Measurements from ENCODE around the gene WFDC12. TPM values are rescaled to one million over a fixed set of nuclear protein-coding genes. Genes with fewer than 3 reads are reported as not detected.

Gene WFDC12
- total RNA-seq, 2 donors from 2014 or later: not detected

GRCh38 chr20:45136911-45137310, 12.6 kb upstream of the WFDC12 start:
- ATAC-seq (replicated peaks): no peak
- Mint-ChIP-seq H3K27me3 (peaks cover 16% of the 10 kb centered on the region), H3K36me3 (ENCODE audit: low read depth) (no peaks in the 10 kb centered on the region), H3K4me1 (no peaks in the 10 kb centered on the region), H3K4me3 (no peak overlapping the region), H3K9me3 (no peaks in the 10 kb centered on the region), H3K27ac (no peak overlapping the region)

DNA sequence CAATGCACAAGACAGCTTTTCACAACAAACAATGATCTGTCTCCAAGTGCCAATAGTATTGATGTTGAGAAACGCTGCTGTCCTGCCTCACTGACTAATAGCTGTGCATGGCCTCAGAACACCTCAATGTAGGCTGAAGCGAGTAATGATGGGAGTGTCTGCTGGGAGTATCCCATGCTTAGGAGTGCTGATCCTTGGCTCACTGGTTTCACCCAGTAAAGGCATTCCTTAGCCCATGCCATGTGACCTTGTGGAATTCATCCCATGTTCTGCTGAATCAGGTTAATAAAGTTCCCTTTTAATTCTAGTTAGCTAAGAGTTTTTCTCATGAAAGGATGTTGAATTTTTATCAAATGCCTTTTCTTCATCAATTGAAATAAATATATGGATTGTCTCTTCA, 3.8 kb upstream of the WFDC12 start:
- Mint-ChIP-seq H3K4me1 (no peaks in the 10 kb centered on the region), H3K27ac (no peak overlapping the region), H3K4me3 (no peak overlapping the region), H3K36me3 (ENCODE audit: low read depth) (no peaks in the 10 kb centered on the region), H3K9me3 (no peaks in the 10 kb centered on the region), H3K27me3 (peaks cover 30% of the 10 kb centered on the region)
- ATAC-seq (replicated peaks): no peak

DNA sequence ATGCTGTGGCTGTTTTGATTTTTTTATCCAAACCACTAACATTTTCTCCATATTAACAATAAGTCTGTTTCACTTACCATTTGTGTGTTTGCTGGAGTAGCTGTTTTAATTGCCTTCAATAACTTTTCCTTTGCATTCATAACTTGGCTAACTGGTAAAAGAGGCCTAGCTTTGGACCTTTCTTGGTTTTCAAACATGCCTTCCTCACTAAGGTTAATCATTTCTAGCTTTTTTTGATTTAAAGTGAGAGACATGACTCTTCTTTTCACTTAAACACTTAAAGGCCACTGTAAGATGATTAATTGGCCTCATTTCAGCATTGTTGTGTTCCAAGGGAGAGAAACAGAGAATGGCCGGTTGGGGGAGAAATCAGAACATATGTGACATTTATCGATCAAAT, 2.9 kb downstream of the WFDC12 start:
- H3K9me3 Mint-ChIP-seq: no peaks in the 10 kb centered on the region
- H3K4me3 Mint-ChIP-seq: no peak overlapping the region
- no peaks in the 10 kb centered on the region for H3K36me3 Mint-ChIP-seq (ENCODE audit: low read depth)
- ATAC-seq (replicated peaks): peak; percentile 51
- peaks cover 20% of the 10 kb centered on the region for H3K27me3 Mint-ChIP-seq
- no peak overlapping the region for H3K27ac Mint-ChIP-seq
- peaks cover 1% of the 10 kb centered on the region for H3K4me1 Mint-ChIP-seq

- H3K4me3 Mint-ChIP-seq: no peak overlapping the region
- H3K27me3 Mint-ChIP-seq: peaks cover 17% of the 10 kb centered on the region
- ATAC-seq (replicated peaks): no peak
- peaks cover 9% of the 10 kb centered on the region for H3K4me1 Mint-ChIP-seq
- H3K36me3 Mint-ChIP-seq (ENCODE audit: low read depth): no peaks in the 10 kb centered on the region
- H3K27ac Mint-ChIP-seq: no peak overlapping the region
- no peaks in the 10 kb centered on the region for H3K9me3 Mint-ChIP-seq
These were observed 4.6 kb downstream of the WFDC12 start for GRCh38 chr20:45119556-45120266.

GRCh38 chr20:45118028-45118427, 6.2 kb downstream of the WFDC12 start:
- peaks cover 14% of the 10 kb centered on the region for H3K27me3 Mint-ChIP-seq
- no peak overlapping the region for H3K27ac Mint-ChIP-seq
- ATAC-seq (replicated peaks): no peak

GRCh38 chr20:45117581-45117980, 6.7 kb downstream of the WFDC12 start:
- H3K9me3 Mint-ChIP-seq: no peaks in the 10 kb centered on the region
- H3K36me3 Mint-ChIP-seq (ENCODE audit: low read depth): no peaks in the 10 kb centered on the region
- no peak overlapping the region for H3K4me3 Mint-ChIP-seq
- H3K27me3 Mint-ChIP-seq: peaks cover 12% of the 10 kb centered on the region
- no peak for ATAC-seq (replicated peaks)
- H3K4me1 Mint-ChIP-seq: peaks cover 9% of the 10 kb centered on the region
- no peak overlapping the region for H3K27ac Mint-ChIP-seq

More at GRCh38 chr20:45118028-45118427, 6.2 kb downstream of the WFDC12 start:
- Mint-ChIP-seq H3K4me3 (no peak overlapping the region), H3K36me3 (ENCODE audit: low read depth) (no peaks in the 10 kb centered on the region), H3K4me1 (peaks cover 9% of the 10 kb centered on the region), H3K9me3 (no peaks in the 10 kb centered on the region)

GRCh38 chr20:45115829-45116228, 8.4 kb downstream of the WFDC12 start:
- H3K4me3 Mint-ChIP-seq: peak overlapping the region; percentile 49

GRCh38 chr20:45115386-45115774, 8.9 kb downstream of the WFDC12 start:
- no peaks in the 10 kb centered on the region for H3K9me3 Mint-ChIP-seq
- no peak for ATAC-seq (replicated peaks)
- H3K36me3 Mint-ChIP-seq (ENCODE audit: low read depth): no peaks in the 10 kb centered on the region
- peak overlapping the region; percentile 48 for H3K27ac Mint-ChIP-seq
- H3K4me1 Mint-ChIP-seq: peaks cover 9% of the 10 kb centered on the region
- H3K27me3 Mint-ChIP-seq: peaks cover 6% of the 10 kb centered on the region
- peak overlapping the region; percentile 49 for H3K4me3 Mint-ChIP-seq

More at GRCh38 chr20:45115829-45116228, 8.4 kb downstream of the WFDC12 start:
- no peaks in the 10 kb centered on the region for H3K36me3 Mint-ChIP-seq (ENCODE audit: low read depth)
- H3K4me1 Mint-ChIP-seq: peaks cover 9% of the 10 kb centered on the region
- peaks cover 7% of the 10 kb centered on the region for H3K27me3 Mint-ChIP-seq
- H3K27ac Mint-ChIP-seq: peak overlapping the region; percentile 48
- H3K9me3 Mint-ChIP-seq: no peaks in the 10 kb centered on the region
- ATAC-seq (replicated peaks): peak; percentile 92

- Mint-ChIP-seq H3K4me1 (peaks cover 9% of the 10 kb centered on the region), H3K36me3 (ENCODE audit: low read depth) (no peaks in the 10 kb centered on the region), H3K4me3 (peak within 1 kb of the TSS; percentile 49), H3K27ac (peak within 1 kb of the TSS; percentile 48), H3K9me3 (no peaks in the 10 kb centered on the region), H3K27me3 (peaks cover 3% of the 10 kb centered on the region)
- peak; percentile 69 for ATAC-seq (replicated peaks)
These were observed 9.5 kb downstream of the WFDC12 start, which contains the start of gene WFDC5 for GRCh38 chr20:45114465-45115385. WFDC5 (minus strand) TSS chr20:45115174; CDS start chr20:45115083, 91 bp downstream.

- no peak for ATAC-seq (replicated peaks)
- Mint-ChIP-seq H3K27ac (no peak overlapping the region), H3K36me3 (ENCODE audit: low read depth) (no peaks in the 10 kb centered on the region), H3K9me3 (no peaks in the 10 kb centered on the region), H3K27me3 (peaks cover 3% of the 10 kb centered on the region), H3K4me3 (peak overlapping the region; percentile 49), H3K4me1 (peaks cover 9% of the 10 kb centered on the region)
These were observed 10.4 kb downstream of the WFDC12 start for GRCh38 chr20:45113865-45114264.

GRCh38 chr20:45112754-45113153, 11.5 kb downstream of the WFDC12 start:
- no peak overlapping the region for H3K27ac Mint-ChIP-seq
- H3K4me1 Mint-ChIP-seq: peaks cover 9% of the 10 kb centered on the region

DNA sequence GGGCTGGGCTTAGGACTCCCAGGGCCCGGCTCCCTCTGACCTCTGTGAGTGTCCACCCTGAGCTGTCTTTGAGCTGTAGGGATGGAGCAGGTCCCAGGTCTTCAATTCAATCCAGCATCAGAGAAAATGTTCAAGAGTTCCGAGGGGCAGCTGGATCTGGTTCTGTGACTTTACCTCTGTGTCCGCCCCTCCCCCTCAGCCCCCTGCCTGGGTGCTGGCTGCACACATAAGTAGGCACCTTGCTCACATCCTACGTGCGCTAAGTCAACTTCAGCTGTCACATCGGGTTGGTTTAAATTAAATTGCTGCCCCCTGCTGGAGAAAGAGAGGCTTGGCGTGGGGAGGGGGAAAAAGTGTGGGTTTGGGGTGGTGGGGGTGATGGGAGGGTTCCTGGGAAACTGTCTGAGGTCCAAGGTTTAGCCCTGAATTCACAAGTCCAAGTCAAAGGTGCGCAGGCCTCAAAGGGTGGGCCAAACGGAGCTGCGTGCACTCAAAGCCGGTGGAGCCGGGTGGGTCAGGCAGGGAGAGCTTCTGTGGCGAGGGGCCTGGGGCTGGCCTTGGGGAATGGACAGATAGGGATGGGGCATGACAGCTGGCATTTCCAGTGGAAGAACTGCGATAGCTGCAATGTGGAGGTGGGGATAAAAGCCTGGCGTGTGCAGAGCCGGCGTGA, 12.3 kb downstream of the WFDC12 start:
- no peak overlapping the region for H3K27ac Mint-ChIP-seq
- H3K27me3 Mint-ChIP-seq: no peaks in the 10 kb centered on the region
- no peak for ATAC-seq (replicated peaks)
- peaks cover 9% of the 10 kb centered on the region for H3K4me1 Mint-ChIP-seq
- no peak overlapping the region for H3K4me3 Mint-ChIP-seq
- H3K9me3 Mint-ChIP-seq: no peaks in the 10 kb centered on the region
- H3K36me3 Mint-ChIP-seq (ENCODE audit: low read depth): no peaks in the 10 kb centered on the region

More at GRCh38 chr20:45112754-45113153, 11.5 kb downstream of the WFDC12 start:
- Mint-ChIP-seq H3K27me3 (peaks cover 2% of the 10 kb centered on the region), H3K36me3 (ENCODE audit: low read depth) (no peaks in the 10 kb centered on the region), H3K4me3 (no peak overlapping the region), H3K9me3 (no peaks in the 10 kb centered on the region)
- ATAC-seq (replicated peaks): no peak

DNA sequence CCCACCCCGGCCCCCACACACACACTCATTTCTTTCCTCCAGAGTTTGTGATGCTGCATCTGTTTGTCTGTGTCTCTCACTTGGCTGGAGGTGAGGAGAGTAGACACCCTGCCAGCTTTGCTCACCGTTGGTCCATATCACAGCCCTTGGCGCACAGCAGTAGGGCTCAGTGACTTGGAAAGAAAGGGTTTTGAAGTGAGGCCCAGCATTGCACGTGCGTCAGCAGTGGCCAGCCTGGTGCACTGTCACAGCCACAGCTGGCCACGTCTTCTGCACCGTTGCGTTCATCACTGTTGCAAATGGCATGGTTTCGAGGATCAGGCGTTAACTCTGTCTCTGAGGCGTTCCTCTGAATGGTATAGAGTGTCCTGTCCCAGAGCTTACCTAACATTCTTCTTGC, 13.0 kb downstream of the WFDC12 start:
- Mint-ChIP-seq H3K4me1 (peaks cover 7% of the 10 kb centered on the region), H3K9me3 (no peaks in the 10 kb centered on the region), H3K36me3 (ENCODE audit: low read depth) (no peaks in the 10 kb centered on the region), H3K4me3 (no peak overlapping the region), H3K27ac (no peak overlapping the region), H3K27me3 (no peaks in the 10 kb centered on the region)
- ATAC-seq (replicated peaks): no peak

DNA sequence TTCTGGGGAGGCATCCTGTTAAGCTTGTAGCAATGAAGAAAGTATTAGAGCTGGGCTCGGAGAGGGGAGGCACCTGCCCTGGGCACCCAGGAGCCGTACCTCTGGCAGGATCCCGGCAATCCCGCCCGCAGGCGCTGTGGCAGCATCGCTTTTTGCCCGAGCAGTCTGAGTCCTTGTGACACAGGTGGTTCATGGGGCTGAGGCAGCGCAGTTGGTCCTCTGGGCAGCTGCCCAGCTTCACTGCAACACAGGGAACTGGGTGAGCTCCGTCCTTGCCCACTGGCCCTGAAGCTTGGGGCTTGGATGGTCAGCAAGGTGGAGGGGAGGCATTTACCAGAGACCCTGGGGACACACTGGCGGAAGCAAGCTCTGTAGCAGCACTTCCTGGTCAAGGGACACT, 14.0 kb downstream of the WFDC12 start:
- Mint-ChIP-seq H3K27me3 (no peaks in the 10 kb centered on the region), H3K9me3 (no peaks in the 10 kb centered on the region), H3K27ac (no peak overlapping the region), H3K4me1 (no peaks in the 10 kb centered on the region), H3K36me3 (ENCODE audit: low read depth) (no peaks in the 10 kb centered on the region), H3K4me3 (no peak overlapping the region)
- ATAC-seq (replicated peaks): no peak
